Endothelial cell of umbilical vein (primary cell): Measurements from ENCODE around the gene TOP2B. TPM values are rescaled to one million over a fixed set of nuclear protein-coding genes. Genes with fewer than 3 reads are reported as not detected.

Experiments
- BruUV-seq: library from RNA; stranded (reverse); fragments of 400-500 nt; replicated peaks from 2 replicates; lab custom pipeline; 2021; lab: Mats Ljungman, UMichigan
- CTCF ChIA-PET: fragments of 300-600, 350-600 bp; sonication (Branson Sonifier 250); formaldehyde crosslinking; loops from one replicate; lab custom pipeline; 2021; ENCODE audit warnings: antibody characterized with exemption, inconsistent platforms; lab: Charles Lee
- POLR2A ChIA-PET: fragments of 300-600, 350-600 bp; sonication (Branson Sonifier 250); formaldehyde crosslinking; loops from one replicate; lab custom pipeline; 2021; ENCODE audit warnings: antibody characterized with exemption, inconsistent platforms; lab: Charles Lee
- DNase-seq: peaks from one replicate; pipeline ENCODE4 v3.0.0-alpha.2; 2011; ENCODE audit warnings: low read depth, low spot score
- FAIRE-seq: peaks from 2 replicates; lab custom pipeline; 2011; peaks lifted over from hg19 to GRCh38; lab: Jason Lieb, UNC
- H2AFZ ChIP-seq: 2 replicates; pipeline ENCODE4 v1.6.0; 2012; ENCODE audit warnings: low read depth, low read length, control low read depth, inconsistent platforms
- H3K27ac ChIP-seq: 2 replicates; pipeline ENCODE4 v1.5.1; 2011; ENCODE audit warnings: low read depth, mild to moderate bottlenecking, control low read depth, low read length, moderate library complexity; ENCODE audit not compliant: insufficient read depth
- H3K27me3 ChIP-seq, 2 experiments: 2 replicates each; pipeline versions ENCODE4 v1.6.0 to v1.6.1; 2011; ENCODE audit warnings: low read length in 2 of 2, mixed read lengths in 1 of 2; ENCODE audit not compliant: control insufficient read depth in 2 of 2, insufficient read depth in 2 of 2
- H3K36me3 ChIP-seq, 2 experiments: 2 replicates in 1 of 2; 3 replicates in 1 of 2; pipeline ENCODE4 v1.5.1; 2011; ENCODE audit warnings: low read length in 2 of 2, mild to moderate bottlenecking in 1 of 2, moderate library complexity in 1 of 2; ENCODE audit not compliant: control insufficient read depth in 2 of 2, insufficient read depth in 2 of 2; ENCODE audit errors: extremely low read depth in 1 of 2
- H3K4me1 ChIP-seq: 3 replicates; pipeline ENCODE4 v1.5.1; 2011; ENCODE audit warnings: mild to moderate bottlenecking, low read length; ENCODE audit not compliant: control insufficient read depth, insufficient read depth; ENCODE audit errors: extremely low read depth
- H3K4me2 ChIP-seq: 2 replicates; pipeline ENCODE4 v1.6.1; 2011; ENCODE audit warnings: low read length, control low read depth, mixed read lengths; ENCODE audit not compliant: insufficient read depth
- H3K4me3 ChIP-seq, 3 experiments: fragments of 200-600 bp in 1 of 3; sonication (generic), shearing (Covaris generic) in 1 of 3; replicated peaks in 1 of 3; 2 replicates each; pipeline ENCODE4 v1.5.1; 2011 to 2016; ENCODE audit warnings: control low read depth in 3 of 3, low read length in 3 of 3, mild to moderate bottlenecking in 2 of 3, inconsistent platforms in 1 of 3, low read depth in 1 of 3, moderate library complexity in 1 of 3; ENCODE audit not compliant: insufficient read depth in 1 of 3
- H3K79me2 ChIP-seq: 2 replicates; pipeline ENCODE4 v1.6.0; 2012; ENCODE audit warnings: low read length, inconsistent platforms; ENCODE audit not compliant: control insufficient read depth, insufficient read depth
- H3K9ac ChIP-seq: replicated peaks from 2 replicates; pipeline ENCODE3; 2011; ENCODE audit warnings: low read length, control low read depth; ENCODE audit not compliant: insufficient read depth; ENCODE audit errors: extremely low read depth
- H3K9me1 ChIP-seq: replicated peaks from 3 replicates; pipeline ENCODE4 v1.6.0; 2011; ENCODE audit warnings: mild to moderate bottlenecking, low read length; ENCODE audit not compliant: control insufficient read depth, insufficient read depth; ENCODE audit errors: extremely low read depth
- H3K9me3 ChIP-seq: replicated peaks from 2 replicates; pipeline ENCODE4 v1.5.1; 2012; ENCODE audit warnings: low read length, inconsistent platforms; ENCODE audit not compliant: control insufficient read depth, insufficient read depth
- H4K20me1 ChIP-seq: replicated peaks from 2 replicates; pipeline ENCODE3; 2011; ENCODE audit warnings: mild to moderate bottlenecking, low read length; ENCODE audit not compliant: control insufficient read depth, insufficient read depth; ENCODE audit errors: extremely low read depth
- CTCF ChIP-seq, 2 donors: IDR thresholded peaks; 1 replicate in 1 of 2; 2 replicates in 1 of 2; pipeline ENCODE4 v1.5.1; 2011; ENCODE audit warnings: low read length in 2 of 2, mild to moderate bottlenecking in 2 of 2, moderate library complexity in 2 of 2, control low read depth in 1 of 2, inconsistent platforms in 1 of 2, low read depth in 1 of 2; ENCODE audit not compliant: insufficient read depth in 1 of 2; ENCODE audit errors: extremely low read depth in 1 of 2
- EZH2 ChIP-seq: IDR thresholded peaks from 2 replicates; pipeline ENCODE4 v1.6.1; 2012; ENCODE audit warnings: borderline replicate concordance, low read depth, mild to moderate bottlenecking, moderate library complexity, low read length, inconsistent platforms; ENCODE audit not compliant: severe bottlenecking
- FOS ChIP-seq: IDR thresholded peaks from 2 replicates; pipeline ENCODE4 v1.6.1; 2011; ENCODE audit warnings: mild to moderate bottlenecking, low read length, moderate library complexity, borderline replicate concordance; ENCODE audit not compliant: insufficient read depth
- GATA2 ChIP-seq: IDR thresholded peaks from 2 replicates; pipeline ENCODE4 v1.7.0; 2011; ENCODE audit warnings: low read depth, mild to moderate bottlenecking, moderate library complexity, mixed read lengths, low read length; ENCODE audit not compliant: insufficient read length, insufficient read depth
- MYC ChIP-seq: IDR thresholded peaks from one replicate; pipeline ENCODE4 v1.6.1; 2011; ENCODE audit warnings: mild to moderate bottlenecking, low read depth, low read length
- POLR2A ChIP-seq: IDR thresholded peaks from 2 replicates; pipeline ENCODE4 v1.6.1; 2012; ENCODE audit warnings: low read depth, mild to moderate bottlenecking, control low read depth, low read length
- dilution Hi-C: fragments of 300-500 bp; cut with MboI; formaldehyde crosslinking; loops from one replicate; pipeline ENCODE4 v1.15.0; 2019; ENCODE audit warnings: low sequenced_read_pairs; ENCODE audit not compliant: extremely low pct_ligation_motif_present
- intact Hi-C: fragments of 100-400 bp; cut with micrococcal nuclease; formaldehyde crosslinking; loops from one replicate; pipeline ENCODE4 v1.10.0; 2022
- polyA plus RNA-seq, 4 experiments: library from polyadenylated mRNA; depleted of rRNA in 3 of 4; stranded (reverse) in 3 of 4; unstranded in 1 of 4; fragments of >200 nt; gene quantifications; 2 replicates each; pipeline versions ENCODE4 v1.2.1 to v1.2.3, GENCODE V29; 2011 to 2012; ENCODE audit warnings: missing spikeins in 1 of 4
- total RNA-seq: library from RNA; stranded (reverse); gene quantifications from 2 replicates; pipeline ENCODE4 v1.2.3, GENCODE V29; 2021

Gene TOP2B
- total and polyA plus RNA-seq, 2 donors (not counting 3 experiments of a cell fraction or from before 2014, with no cell fraction given): 20.4 to 98.9 TPM

DNA sequence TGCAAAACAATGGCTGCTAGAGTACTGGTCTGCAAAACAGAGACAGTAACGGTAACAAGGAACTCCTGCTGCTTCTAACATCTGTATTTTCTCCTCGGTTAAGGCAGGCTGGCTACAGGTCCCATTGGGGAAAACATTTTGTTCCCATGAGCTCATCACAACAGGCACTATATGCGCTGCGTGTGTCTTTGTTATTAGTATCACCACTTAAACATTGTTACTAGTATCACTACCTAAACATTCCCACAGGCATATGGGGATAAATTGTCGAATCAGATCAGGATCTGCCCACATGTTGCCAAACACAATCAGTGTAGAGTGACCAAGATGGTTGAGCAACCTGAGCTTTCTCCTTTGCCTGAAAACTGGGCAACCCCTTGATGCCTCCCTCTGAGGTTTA is 77.2 kb downstream of the TOP2B start:
- intact Hi-C loops (no loop called here), dilution Hi-C loops (no loop called here)
- no peaks in the 10 kb centered on the region for H3K9me3 ChIP-seq
- no peaks in the 10 kb centered on the region for H3K9me1 ChIP-seq
- H3K36me3 ChIP-seq: no peaks in the 10 kb centered on the region
- no peak for TF ChIP-seq GATA2
- no peak for TF ChIP-seq MYC
- no peak for TF ChIP-seq EZH2
- TF ChIP-seq POLR2A: no peak
- TF ChIP-seq FOS: no peak
- no peak for TF ChIP-seq CTCF (IDR thresholded peaks at IDR 0.05; ENCODE audit: extremely low read depth in 1 of 2, insufficient read depth in 1 of 2, low read depth in 1 of 2, low read length in 2 of 2)
- H3K27me3 ChIP-seq: no peaks in the 10 kb centered on the region
- H3K4me3 ChIP-seq: no peak overlapping the region
- H4K20me1 ChIP-seq: no peaks in the 10 kb centered on the region
- H3K4me1 ChIP-seq: peaks cover 4% of the 10 kb centered on the region
- POLR2A ChIA-PET: no interaction called here
- no peak overlapping the region for H3K27ac ChIP-seq
- H3K79me2 ChIP-seq: no peaks in the 10 kb centered on the region
- no peak overlapping the region for H3K4me2 ChIP-seq
- no TSS peak for BruUV-seq
- no peak overlapping the region for H2AFZ ChIP-seq
- CTCF ChIA-PET: interaction anchor here (0.8 kb wide), 1 partner anchor 127 kb away, joined by 3 read pairs; no protein-coding TSS in a partner anchor
- FAIRE-seq (no peak), DNase-seq (no peak)
- no peak overlapping the region for H3K9ac ChIP-seq

DNA sequence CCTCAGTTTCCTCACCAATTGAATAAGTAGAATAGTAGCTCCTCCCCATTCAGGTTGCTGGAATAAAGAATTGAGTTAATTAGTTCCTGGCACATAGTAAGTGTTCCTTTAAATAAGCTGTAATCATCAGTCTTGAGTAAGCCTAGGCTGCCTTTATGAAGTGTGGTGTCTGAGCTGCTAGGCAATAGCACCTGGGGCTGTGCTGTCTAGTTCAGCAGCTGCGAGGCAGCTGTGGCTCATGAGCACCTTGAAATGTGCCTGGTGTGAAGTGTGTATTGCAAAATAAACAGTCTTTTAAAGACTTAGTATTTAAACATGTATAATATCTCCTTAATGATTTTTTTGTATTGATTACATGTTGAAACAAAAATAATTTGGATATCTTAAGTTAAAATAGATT is 77.6 kb downstream of the TOP2B start:
- DNase-seq: no peak
- no peak for FAIRE-seq
- no TSS peak for BruUV-seq
- TF ChIP-seq FOS: no peak
- TF ChIP-seq MYC: no peak
- Histone ChIP-seq H3K79me2 (no peaks in the 10 kb centered on the region), H2AFZ (no peak overlapping the region), H3K36me3 (no peaks in the 10 kb centered on the region), H3K27ac (no peak overlapping the region), H3K9me1 (no peaks in the 10 kb centered on the region), H3K27me3 (no peaks in the 10 kb centered on the region), H3K4me1 (peaks cover 6% of the 10 kb centered on the region), H3K9me3 (no peaks in the 10 kb centered on the region), H4K20me1 (no peaks in the 10 kb centered on the region), H3K4me2 (no peak overlapping the region), H3K9ac (no peak overlapping the region), H3K4me3 (no peak overlapping the region)
- ChIA-PET CTCF (interaction anchor here (0.8 kb wide), 1 partner anchor 127 kb away, joined by 3 read pairs; no protein-coding TSS in a partner anchor), POLR2A (no interaction called here)
- dilution Hi-C loops (no loop called here), intact Hi-C loops (no loop called here)
